Measurements from ENCODE around the gene WIF1.

WIF1 gene

DNA sequence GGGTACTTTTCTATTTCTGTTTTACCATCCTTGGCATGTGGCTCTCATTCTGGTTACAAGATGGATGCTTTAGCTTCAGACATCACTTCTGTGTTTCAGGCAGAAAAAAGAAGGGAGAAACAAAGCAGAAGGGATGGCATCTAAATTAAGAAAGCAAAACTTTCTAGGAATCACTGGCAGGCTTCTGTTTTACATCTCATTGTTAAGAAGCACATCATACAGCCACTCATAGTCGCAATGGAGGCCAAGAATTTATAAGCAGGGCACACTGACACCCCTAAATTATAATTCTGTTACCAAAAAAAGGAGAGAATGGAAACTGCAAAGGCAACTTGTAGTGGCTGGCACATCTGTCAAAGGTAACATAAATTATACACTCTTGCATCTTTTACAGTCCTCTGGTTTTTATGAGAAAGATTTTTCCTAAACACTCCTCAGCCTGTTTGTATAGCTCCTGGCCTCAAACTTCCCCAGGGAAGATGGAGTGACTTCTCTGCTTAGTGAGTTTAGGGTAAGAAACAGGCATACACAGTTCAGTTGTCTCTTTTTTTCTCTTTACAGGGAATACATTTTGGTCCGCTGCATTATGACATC lies 26.3 kb upstream of the WIF1 start:
- TF ChIP-seq, protein P1, sequence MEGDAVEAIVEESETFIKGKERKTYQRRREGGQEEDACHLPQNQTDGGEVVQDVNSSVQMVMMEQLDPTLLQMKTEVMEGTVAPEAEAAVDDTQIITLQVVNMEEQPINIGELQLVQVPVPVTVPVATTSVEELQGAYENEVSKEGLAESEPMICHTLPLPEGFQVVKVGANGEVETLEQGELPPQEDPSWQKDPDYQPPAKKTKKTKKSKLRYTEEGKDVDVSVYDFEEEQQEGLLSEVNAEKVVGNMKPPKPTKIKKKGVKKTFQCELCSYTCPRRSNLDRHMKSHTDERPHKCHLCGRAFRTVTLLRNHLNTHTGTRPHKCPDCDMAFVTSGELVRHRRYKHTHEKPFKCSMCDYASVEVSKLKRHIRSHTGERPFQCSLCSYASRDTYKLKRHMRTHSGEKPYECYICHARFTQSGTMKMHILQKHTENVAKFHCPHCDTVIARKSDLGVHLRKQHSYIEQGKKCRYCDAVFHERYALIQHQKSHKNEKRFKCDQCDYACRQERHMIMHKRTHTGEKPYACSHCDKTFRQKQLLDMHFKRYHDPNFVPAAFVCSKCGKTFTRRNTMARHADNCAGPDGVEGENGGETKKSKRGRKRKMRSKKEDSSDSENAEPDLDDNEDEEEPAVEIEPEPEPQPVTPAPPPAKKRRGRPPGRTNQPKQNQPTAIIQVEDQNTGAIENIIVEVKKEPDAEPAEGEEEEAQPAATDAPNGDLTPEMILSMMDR (IDR thresholded peaks at IDR 0.05; ENCODE audit: borderline replicate concordance, control extremely low read depth, extremely low read depth, insufficient read depth, missing control alignments) = no peak
- in situ Hi-C loops (cut with MboI; ENCODE audit: low sequenced_read_pairs, unreplicated experiment) = no loop called here
- no peak for DNase-seq (ENCODE audit: low spot score)

DNA sequence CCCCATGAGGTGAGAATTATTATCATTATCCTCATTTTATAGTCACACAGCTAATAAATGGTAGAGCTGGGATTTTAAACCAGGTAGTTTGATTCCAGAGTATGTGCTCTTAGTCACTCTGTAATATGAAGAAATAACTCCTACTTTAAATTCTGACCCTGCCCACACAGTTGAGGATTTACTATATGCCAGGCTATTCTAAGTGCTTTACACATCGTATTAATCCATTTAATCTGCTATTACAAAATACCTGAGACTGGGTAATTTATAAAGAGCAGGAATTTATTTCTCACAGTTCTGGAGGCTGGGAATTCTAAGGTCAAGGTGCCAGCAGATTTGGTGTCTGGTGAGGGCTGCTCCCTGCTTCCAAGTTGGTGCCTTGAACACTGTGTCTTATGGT lies 19.6 kb upstream of the WIF1 start:
- no peak for DNase-seq (ENCODE audit: low spot score)
- in situ Hi-C loops (cut with MboI; ENCODE audit: low sequenced_read_pairs, unreplicated experiment) = no loop called here
- TF ChIP-seq, protein P1 (IDR thresholded peaks at IDR 0.05; ENCODE audit: borderline replicate concordance, control extremely low read depth, extremely low read depth, insufficient read depth, missing control alignments) = no peak

DNA sequence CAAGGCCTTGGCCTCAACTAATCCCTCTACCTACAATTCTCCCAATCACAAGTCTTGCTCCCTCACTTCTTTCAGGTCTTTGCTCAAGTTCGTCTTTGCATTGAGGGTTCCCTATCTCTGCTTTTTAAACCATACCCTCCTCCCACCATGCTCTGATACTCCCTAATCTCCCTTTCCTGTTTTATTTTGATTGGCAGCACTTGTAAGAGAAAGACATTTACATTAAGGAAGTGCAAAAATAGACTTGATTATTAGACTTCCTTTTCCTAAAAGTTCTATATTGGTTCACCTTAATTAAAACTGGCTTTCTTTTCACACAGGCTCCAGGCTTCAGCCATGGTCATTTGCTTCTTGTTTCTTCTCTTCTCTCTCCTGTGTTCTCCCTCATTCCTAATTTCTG lies 18.3 kb upstream of the WIF1 start:
- in situ Hi-C loops (cut with MboI; ENCODE audit: low sequenced_read_pairs, unreplicated experiment) = no loop called here
- TF ChIP-seq, protein P1 (IDR thresholded peaks at IDR 0.05; ENCODE audit: borderline replicate concordance, control extremely low read depth, extremely low read depth, insufficient read depth, missing control alignments) = no peak
- DNase-seq (ENCODE audit: low spot score) = no peak

DNA sequence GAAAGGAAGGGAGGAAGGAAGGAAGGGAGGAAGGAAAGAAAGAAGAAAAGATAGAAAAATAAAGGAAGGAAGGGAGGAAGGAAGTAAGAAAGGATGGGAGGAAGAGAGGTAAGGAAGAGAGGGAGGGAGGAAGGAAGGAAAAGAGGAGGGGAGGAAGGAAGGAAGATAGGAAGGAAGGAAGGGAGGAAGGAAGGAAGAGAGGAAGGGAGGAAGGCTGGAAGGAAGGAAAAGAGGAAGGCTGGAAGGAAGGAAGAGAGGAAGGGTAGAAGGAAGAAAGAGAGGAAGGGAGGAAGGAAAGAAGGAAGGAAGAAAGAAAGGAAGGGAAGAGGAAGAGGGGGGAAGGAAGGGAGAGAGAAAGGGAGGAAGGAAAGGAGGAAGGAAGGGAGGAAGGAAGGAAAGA lies 12.8 kb upstream of the WIF1 start:
- no peak for DNase-seq (ENCODE audit: low spot score)
- TF ChIP-seq, protein P1 (IDR thresholded peaks at IDR 0.05; ENCODE audit: borderline replicate concordance, control extremely low read depth, extremely low read depth, insufficient read depth, missing control alignments) = no peak
- in situ Hi-C loops (cut with MboI; ENCODE audit: low sequenced_read_pairs, unreplicated experiment) = no loop called here

DNA sequence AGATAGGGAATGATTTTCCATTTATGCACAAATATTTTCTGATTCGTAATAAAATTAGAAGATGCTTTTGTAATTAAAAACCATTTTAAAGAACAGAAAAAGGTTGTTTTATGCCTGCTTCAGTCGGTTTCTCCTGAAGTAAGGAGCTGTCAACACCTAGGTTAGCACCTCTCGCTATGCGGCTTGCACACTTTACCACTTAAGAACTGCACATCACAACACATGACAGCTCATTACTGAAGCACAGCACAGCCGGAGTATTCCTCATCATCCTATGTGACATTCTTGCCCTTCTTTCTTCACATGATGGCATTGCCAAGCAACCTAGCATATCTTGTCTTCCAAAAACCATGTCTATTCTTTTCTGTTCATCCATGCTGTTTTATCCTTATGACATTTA lies 5.4 kb upstream of the WIF1 start:
- DNase-seq (ENCODE audit: low spot score) = no peak
- TF ChIP-seq, protein P1 (IDR thresholded peaks at IDR 0.05; ENCODE audit: borderline replicate concordance, control extremely low read depth, extremely low read depth, insufficient read depth, missing control alignments) = no peak
- in situ Hi-C loops (cut with MboI; ENCODE audit: low sequenced_read_pairs, unreplicated experiment) = loop anchor here (10.0 kb wide), 1 partner anchor 332 kb away; no protein-coding TSS in a partner anchor

DNA sequence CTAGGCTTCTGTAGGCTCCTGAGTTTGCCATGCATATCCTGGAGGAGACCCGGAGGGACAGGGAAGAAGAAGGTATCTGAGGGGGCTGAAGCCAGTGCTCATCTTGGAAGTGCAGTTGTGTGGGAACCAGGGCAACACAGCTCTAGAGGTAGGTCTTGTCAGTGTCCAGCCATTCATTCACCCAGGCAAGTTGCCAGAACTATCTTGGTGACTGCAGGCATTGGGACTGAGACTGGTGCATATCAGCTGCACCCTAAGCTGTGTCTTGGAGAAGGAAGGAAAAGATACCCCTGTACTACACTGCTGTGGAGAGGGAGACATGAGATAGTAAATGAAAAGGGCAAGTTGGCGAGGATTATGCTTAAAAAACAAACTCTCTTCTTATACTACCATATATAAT lies 4.9 kb upstream of the WIF1 start:
- no peak for DNase-seq (ENCODE audit: low spot score)
- TF ChIP-seq, protein P1 (IDR thresholded peaks at IDR 0.05; ENCODE audit: borderline replicate concordance, control extremely low read depth, extremely low read depth, insufficient read depth, missing control alignments) = no peak
- in situ Hi-C loops (cut with MboI; ENCODE audit: low sequenced_read_pairs, unreplicated experiment) = loop anchor here (10.0 kb wide), 1 partner anchor 331 kb away; no protein-coding TSS in a partner anchor

All from GM13976 (cell line).